GM21576 (cell line): ENCODE results near the gene GFOD1.
"Not testable (repeated sequence)": the region's sequence is repeated elsewhere in the genome, so short reads cannot be mapped to it uniquely, and the experiment has no call there.

ENCODE experiments used
- ATAC-seq: cut with Tn5 transposase; IDR thresholded peaks from one replicate; pipeline ENCODE4 v1.9.1; 2021; ENCODE audit warnings: mild to moderate bottlenecking, moderate library complexity; ENCODE audit not compliant: unreplicated experiment

GFOD1 gene

GRCh38 chr6:13331516-13332348 is 155.7 kb downstream of the GFOD1 start:
- no peak for ATAC-seq

DNA sequence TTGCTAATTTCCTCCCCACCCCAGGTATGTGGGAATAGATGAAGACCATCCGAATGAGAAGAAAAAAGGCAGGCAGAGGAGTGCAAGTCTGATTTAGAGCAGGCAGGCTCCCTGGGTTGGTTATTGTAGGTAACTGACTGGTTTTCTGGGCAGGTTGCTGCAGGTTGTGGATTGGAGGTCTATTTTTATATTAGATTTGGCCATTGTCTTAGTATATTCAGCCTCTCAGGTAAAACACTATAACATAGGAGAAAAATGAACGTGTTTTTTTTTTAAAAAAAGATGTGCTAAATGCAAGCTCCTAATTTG is 158.6 kb downstream of the GFOD1 start:
- ATAC-seq: no peak

- peak; percentile 85 for ATAC-seq
Observed at GRCh38 chr6:13328076-13328874, 159.1 kb downstream of the GFOD1 start, which contains the start of gene TBC1D7. TSS of gene TBC1D7 (minus strand) at chr6:13328537. CDS start at chr6:13326898, 1,639 bp downstream.

GRCh38 chr6:13327691-13328075 is 159.7 kb downstream of the GFOD1 start:
- no peak for ATAC-seq

DNA sequence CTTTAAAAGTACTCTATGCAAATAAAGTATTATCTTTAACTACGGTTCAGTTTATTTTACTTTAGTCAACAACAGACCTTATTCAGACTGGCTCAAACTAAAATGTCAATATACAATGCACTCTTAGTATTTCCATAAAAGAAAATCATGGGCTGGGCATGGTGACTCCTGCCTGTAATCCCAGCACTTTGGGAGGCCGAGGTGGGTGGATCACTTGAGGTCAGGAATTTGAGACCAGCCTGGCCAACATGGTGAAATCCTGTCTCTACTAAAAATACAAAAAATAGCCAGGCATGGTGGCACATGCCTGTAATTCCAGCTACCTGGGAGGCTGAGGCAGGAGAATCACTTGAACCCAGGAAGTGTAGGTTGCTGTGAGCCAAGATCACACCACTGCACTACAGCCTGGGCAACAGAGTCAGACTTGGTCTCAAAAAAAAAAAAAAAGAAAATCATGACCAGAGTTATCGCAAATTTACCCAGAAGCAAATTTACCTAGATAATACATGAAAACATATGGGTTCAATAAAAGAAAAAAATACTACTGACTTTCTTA is 161.3 kb downstream of the GFOD1 start:
- ATAC-seq: not testable (repeated sequence)

DNA sequence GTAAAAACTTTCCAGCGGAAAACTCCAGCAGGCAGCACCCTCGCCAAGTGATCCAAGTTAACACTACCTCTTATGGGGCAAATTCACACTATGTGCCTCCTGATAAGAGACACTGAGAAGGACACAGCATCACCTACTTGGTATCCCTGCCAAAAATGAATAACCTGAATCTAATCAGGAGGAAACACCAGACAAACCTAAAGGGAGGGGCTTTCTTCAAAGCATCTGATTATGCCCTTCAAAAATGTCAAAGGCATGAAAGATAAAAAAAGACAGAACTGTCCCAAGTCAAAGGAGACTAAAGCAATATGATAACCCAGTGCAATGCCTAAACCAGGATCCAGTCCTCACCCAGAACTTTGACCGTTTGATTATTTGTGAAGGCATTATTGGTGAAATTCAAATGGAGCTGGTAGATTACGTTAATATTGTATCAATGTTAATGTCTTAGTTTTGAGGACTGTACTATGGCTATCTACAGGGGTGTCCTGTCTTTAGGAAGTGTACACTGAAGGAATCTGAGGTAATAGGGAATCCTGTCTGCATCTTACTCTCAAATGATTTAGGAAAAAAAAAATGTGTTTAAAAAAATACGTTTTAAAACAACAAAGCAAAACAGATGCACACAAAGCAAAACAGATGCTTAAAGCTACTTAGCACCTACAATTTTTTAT is 167.4 kb downstream of the GFOD1 start:
- ATAC-seq: no peak

- no peak for ATAC-seq
Observed at GRCh38 chr6:13318821-13319220, 168.6 kb downstream of the GFOD1 start.

DNA sequence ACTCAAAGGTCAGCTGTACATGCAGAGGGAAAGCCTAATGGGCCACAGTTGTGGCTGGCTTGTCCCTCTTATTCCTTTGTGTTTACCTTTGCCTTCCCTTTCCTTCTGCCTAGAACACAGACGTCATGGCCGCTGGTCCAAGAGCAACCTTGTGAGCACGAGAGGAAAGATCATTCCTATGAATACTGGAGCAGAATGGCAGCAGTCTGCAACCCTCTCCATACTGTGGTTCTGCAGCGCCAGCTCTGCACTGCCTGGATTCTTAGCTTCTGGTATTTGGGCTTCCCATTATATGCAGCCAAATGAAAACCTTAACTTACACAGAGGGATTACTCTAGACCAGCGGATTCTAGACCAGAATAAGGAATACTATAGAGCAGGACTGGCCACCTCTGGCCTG is 171.5 kb downstream of the GFOD1 start:
- no peak for ATAC-seq

- ATAC-seq: no peak
Observed at GRCh38 chr6:13314806-13315205, 172.6 kb downstream of the GFOD1 start.

DNA sequence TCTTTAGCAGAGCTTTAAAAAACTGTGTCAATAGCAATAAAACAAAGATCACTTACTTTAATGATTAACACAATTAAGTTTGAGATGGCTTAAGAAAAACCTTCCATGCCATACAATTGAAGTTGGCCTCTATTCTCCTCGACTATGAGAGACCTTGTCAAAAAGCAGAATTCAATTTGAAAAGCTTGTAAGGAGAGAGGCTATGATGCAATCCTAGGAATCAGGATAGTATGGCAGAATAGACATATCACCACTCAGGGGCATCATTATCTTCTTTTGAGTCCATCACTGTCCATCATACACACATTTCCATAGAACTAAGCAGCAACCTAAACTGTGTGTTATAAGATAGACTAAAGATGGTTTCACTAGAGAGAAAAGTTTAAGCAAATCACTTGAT is 176.2 kb downstream of the GFOD1 start:
- ATAC-seq: no peak

DNA sequence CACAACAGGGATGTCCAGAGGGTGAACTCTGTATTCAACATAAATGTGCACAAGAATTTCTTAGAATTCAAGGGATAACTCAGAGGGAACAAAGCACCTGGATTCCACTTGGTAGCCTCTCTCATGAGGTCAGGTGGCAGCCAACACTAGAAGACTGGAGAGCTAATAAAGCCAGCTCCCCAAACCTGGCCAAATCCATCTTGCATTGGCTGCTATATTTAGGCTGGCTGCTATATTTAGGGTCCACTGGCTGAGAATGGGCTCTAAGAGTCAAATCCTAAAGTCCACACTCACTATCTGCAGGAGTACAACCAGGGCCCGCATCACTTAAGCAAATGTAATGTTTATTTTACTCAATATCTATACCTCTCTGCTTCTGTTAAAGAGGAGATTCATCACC is 179.1 kb downstream of the GFOD1 start:
- no peak for ATAC-seq
